SJSA1 (cell line): ENCODE measurements around the gene ADD3. TPM values are rescaled to one million over a fixed set of nuclear protein-coding genes. Genes with fewer than 3 reads are reported as not detected.
A peak's percentile ranks its signal among the peaks of the same experiment; 100 is the strongest.

ENCODE experiments used
- DNase-seq, 2 experiments: peaks; one replicate each; pipeline ENCODE4 v3.0.0-alpha.2; 2015 to 2020; ENCODE audit warnings: low spot score in 2 of 2, low read depth in 1 of 2
- H3K27ac ChIP-seq: fragments of 250-450 bp; sonication (Bioruptor Pico); 2 replicates; pipeline ENCODE4 v1.5.1; 2020; ENCODE audit warnings: mild to moderate bottlenecking, moderate library complexity
- H3K27me3 ChIP-seq: fragments of 250-450 bp; sonication (Bioruptor Pico); replicated peaks from 2 replicates; pipeline ENCODE4 v1.5.1; 2020; ENCODE audit warnings: mild to moderate bottlenecking, moderate library complexity
- H3K36me3 ChIP-seq: fragments of 250-450 bp; sonication (Bioruptor Pico); 2 replicates; pipeline ENCODE4 v1.5.1; 2020; ENCODE audit warnings: mild to moderate bottlenecking
- H3K4me1 ChIP-seq: fragments of 250-450 bp; sonication (Bioruptor Pico); replicated peaks from 2 replicates; pipeline ENCODE4 v1.6.1; 2021; ENCODE audit warnings: mild to moderate bottlenecking
- H3K4me3 ChIP-seq: fragments of 250-450 bp; sonication (Bioruptor Pico); 2 replicates; pipeline ENCODE4 v1.5.1; 2020; ENCODE audit warnings: mild to moderate bottlenecking
- H3K9me3 ChIP-seq: fragments of 250-450 bp; sonication (Bioruptor Pico); replicated peaks from 2 replicates; pipeline ENCODE4 v1.5.1; 2020; ENCODE audit warnings: mild to moderate bottlenecking
- total RNA-seq: library from RNA; depleted of rRNA; stranded (reverse); fragments of >200 nt; shearing (Covaris generic); gene quantifications from 2 replicates; pipeline ENCODE4 v1.2.3, GENCODE V29; 2014

Gene ADD3
- total RNA-seq, 1 experiment from 2014 or later = 303 TPM

- Histone ChIP-seq H3K27ac (peak overlapping the region; percentile 93), H3K36me3 (peaks cover 7% of the 10 kb centered on the region; the same call in 1 of the 2 replicates), H3K27me3 (no peaks in the 10 kb centered on the region), H3K4me3 (peak overlapping the region; percentile 72), H3K4me1 (peaks cover 33% of the 10 kb centered on the region), H3K9me3 (no peaks in the 10 kb centered on the region)
- DNase-seq = peak; percentile 55 to 69
These were observed 2.1 kb upstream of the ADD3 start for GRCh38 chr10:110005719-110006118.

DNA sequence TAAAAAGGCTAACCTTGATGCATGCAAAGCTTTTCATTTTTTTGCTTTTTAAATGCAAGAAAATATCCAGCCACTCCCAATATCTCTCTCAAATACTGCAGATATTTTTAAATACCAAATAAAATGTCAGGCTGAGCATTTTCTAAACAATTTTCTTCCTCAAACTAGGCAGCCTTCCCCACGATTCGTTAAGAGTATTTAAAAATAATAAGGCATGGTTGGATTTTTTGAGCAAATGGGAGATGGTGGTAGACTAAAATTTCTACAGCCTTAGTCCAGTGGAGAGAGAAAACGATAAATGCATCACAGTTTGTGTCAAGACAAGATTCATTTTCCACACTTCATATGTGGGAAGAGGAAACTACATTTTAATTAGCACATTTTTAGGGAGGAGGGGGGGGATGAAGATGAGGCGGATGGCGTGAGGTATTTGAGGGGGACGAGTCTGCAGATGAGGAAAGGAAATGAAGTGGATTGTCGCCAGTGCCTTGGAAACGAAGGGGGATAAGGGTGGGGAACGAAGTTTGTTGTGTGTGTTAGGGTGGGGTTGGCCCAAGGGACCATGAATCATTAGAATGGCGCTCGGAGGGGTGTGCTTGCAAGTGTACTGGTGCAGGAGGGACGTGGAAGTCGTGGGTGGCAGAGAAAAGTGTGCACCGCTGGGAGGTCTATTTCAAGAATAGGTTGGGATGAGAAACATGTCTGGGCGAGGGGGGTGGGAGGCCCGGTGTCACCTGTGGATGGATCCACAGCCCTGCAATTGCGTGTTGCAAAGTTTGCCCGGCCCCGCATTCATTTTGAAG lies 1.2 kb upstream of the ADD3 start:
- Histone ChIP-seq H3K4me1 (peaks cover 33% of the 10 kb centered on the region), H3K27me3 (no peaks in the 10 kb centered on the region), H3K36me3 (peaks cover 7% of the 10 kb centered on the region; the same call in 1 of the 2 replicates), H3K9me3 (no peaks in the 10 kb centered on the region), H3K4me3 (peak overlapping the region; percentile 72), H3K27ac (peak overlapping the region; percentile 93)
- peak; percentile 89 to 97 for DNase-seq

DNA sequence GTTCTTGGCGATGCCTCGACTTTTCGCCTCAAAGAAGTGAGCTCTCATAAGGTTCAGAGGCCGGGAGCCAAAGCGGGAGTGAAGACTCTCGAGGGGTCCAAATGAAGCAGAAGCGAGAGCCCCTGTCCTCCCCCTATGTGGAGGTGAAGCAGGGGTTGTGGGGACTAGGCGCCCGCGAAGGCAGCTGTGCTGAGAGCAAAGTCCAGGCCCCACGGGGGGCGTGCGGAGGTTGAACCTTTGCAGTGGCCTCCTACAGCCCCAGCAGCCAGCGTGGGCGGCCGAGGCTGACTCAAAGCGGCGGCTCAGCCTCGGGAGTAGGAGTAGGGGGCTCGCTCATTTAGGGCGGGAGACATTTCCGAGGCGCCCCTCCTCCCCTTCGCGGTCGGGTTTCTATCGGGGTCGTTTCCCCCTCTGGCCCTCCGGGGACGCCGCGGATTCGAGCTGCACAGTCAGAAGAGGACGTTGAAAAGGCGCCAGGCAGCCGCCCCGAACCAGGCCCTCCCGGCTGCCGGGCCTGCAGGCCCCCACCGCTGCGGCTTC lies 553 bp upstream of the ADD3 start:
- Histone ChIP-seq H3K9me3 (no peaks in the 10 kb centered on the region), H3K27ac (peak overlapping the region; percentile 93), H3K36me3 (peaks cover 7% of the 10 kb centered on the region; the same call in 1 of the 2 replicates), H3K4me1 (peaks cover 33% of the 10 kb centered on the region), H3K4me3 (peak overlapping the region; percentile 72), H3K27me3 (no peaks in the 10 kb centered on the region)
- DNase-seq = peak in 1 of 2 experiments; percentile 94

- H3K4me1 ChIP-seq = peaks cover 33% of the 10 kb centered on the region
- peaks cover 13% of the 10 kb centered on the region; the same call in 1 of the 2 replicates for H3K36me3 ChIP-seq
- peak in 1 of 2 experiments; percentile 33 for DNase-seq
- H3K27ac ChIP-seq = peak overlapping the region; percentile 60
- no peaks in the 10 kb centered on the region for H3K27me3 ChIP-seq
- peak overlapping the region; percentile 72 for H3K4me3 ChIP-seq
- no peaks in the 10 kb centered on the region for H3K9me3 ChIP-seq
These were observed 945 bp downstream of the ADD3 start for GRCh38 chr10:110008518-110009339.

- Histone ChIP-seq H3K27me3 (no peaks in the 10 kb centered on the region), H3K4me3 (no peak overlapping the region), H3K9me3 (no peaks in the 10 kb centered on the region), H3K4me1 (peaks cover 30% of the 10 kb centered on the region), H3K36me3 (peaks cover 13% of the 10 kb centered on the region; the same call in 1 of the 2 replicates), H3K27ac (no peak overlapping the region)
- DNase-seq = no peak
These were observed 2.1 kb downstream of the ADD3 start for GRCh38 chr10:110009736-110010475.

DNA sequence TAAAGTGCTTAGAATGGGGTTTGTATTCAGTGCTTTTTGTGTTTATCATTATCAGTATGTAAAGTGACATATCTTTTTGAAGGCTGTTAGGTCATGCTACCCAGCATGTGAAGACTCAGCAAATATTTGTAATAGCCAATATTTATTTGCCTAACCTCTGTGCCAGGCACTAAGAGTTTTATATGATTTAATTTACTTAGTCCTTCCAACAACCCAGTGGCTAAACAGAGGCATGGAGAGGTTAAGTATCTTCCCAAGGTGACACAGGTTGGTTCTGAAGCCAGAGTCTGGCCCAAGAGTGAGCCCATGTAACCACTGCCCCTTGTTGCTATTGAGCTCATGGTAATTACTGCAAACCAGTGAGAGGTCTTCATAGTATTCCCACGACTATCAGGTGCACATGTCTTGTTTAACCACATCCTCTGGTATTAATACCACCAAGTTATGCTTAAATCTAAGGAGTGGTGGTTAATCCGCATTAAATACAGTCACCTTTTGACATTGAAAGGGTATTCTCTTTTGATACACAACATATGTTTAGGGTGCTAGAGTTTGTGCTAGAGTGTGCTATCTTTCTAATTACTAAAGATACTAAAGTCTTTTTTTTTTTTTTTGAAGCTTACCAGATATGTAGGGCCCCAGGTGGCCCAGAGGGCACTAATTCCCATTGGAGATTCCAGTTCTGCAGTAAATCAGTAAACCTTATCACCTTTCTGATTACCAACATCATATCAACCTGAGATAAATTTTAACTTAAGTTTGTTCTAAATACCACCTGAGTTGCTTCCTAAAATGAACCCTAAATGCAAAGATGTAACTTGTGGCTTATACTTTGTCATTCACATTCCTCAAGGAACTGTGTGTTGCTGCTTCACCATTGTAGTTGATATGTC lies 2.9 kb downstream of the ADD3 start:
- no peak overlapping the region for H3K4me3 ChIP-seq
- H3K27me3 ChIP-seq = no peaks in the 10 kb centered on the region
- no peak for DNase-seq
- no peaks in the 10 kb centered on the region for H3K9me3 ChIP-seq
- H3K36me3 ChIP-seq = peaks cover 15% of the 10 kb centered on the region; the same call in 1 of the 2 replicates
- H3K4me1 ChIP-seq = peaks cover 30% of the 10 kb centered on the region
- H3K27ac ChIP-seq = no peak overlapping the region

DNA sequence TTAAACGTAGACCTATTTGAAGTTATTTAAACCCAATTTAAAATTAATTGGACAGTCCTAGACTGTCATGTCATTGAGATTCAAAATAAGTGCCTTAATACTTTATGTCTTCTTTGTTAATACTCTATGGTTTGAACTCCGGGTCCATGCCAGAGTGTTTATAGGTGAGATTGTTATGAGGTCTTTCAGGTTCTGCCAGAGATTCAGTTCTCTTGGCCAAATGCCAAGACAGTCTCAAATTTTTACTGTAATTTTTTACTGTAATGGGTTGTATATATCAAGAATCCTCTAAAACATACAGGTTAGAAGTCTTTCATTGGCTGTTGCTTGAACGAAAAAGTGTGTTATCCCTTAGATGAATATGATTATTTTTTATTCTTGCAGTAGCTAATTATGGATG lies 3.9 kb downstream of the ADD3 start:
- no peak overlapping the region for H3K4me3 ChIP-seq
- no peaks in the 10 kb centered on the region for H3K9me3 ChIP-seq
- no peak for DNase-seq
- H3K4me1 ChIP-seq = peaks cover 40% of the 10 kb centered on the region
- peaks cover 24% of the 10 kb centered on the region; the same call in 1 of the 2 replicates for H3K36me3 ChIP-seq
- no peak overlapping the region for H3K27ac ChIP-seq
- H3K27me3 ChIP-seq = no peaks in the 10 kb centered on the region

DNA sequence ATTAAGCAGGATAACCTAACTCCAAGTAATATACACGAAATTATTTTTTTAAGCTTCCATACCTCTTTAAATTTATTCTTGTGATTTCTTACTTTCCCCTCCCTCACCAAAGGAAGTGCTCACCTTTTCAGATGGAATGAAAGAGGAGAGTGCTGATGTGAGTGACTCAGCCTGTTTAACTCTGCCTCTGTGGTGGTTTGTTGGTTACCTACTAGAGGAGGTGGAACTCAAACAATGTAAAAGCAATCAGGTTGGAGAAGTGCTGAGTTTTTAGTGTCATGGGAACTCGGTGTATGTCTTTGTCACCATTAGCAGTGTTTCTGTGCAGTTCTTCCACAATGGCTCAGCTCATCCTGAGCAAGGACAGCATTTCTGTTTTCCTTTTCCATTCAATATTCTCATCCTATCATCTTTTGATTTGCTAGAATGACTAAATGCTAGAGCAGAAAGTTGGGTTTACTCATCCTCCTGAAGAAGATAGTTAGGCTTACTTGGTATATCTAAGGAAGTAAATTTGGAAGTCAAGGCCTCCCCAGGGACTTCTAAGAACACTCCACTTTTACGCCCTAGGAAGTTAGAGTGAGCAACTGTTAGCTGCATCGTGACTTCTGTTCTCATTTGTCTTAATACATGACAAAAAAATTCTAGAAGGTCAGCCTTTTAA lies 6.0 kb downstream of the ADD3 start:
- no peaks in the 10 kb centered on the region for H3K9me3 ChIP-seq
- H3K36me3 ChIP-seq = peaks cover 17% of the 10 kb centered on the region; the same call in 1 of the 2 replicates
- H3K27me3 ChIP-seq = no peaks in the 10 kb centered on the region
- no peak overlapping the region for H3K4me3 ChIP-seq
- H3K27ac ChIP-seq = no peak overlapping the region
- DNase-seq = no peak
- peaks cover 48% of the 10 kb centered on the region for H3K4me1 ChIP-seq

- Histone ChIP-seq H3K27me3 (no peaks in the 10 kb centered on the region), H3K4me1 (peaks cover 28% of the 10 kb centered on the region), H3K9me3 (no peaks in the 10 kb centered on the region), H3K36me3 (peaks cover 22% of the 10 kb centered on the region; the same call in 1 of the 2 replicates), H3K4me3 (no peak overlapping the region), H3K27ac (no peak overlapping the region)
- no peak for DNase-seq
These were observed 8.3 kb downstream of the ADD3 start for GRCh38 chr10:110016039-110016438.

- Histone ChIP-seq H3K27ac (no peak overlapping the region), H3K9me3 (no peaks in the 10 kb centered on the region), H3K36me3 (peaks cover 22% of the 10 kb centered on the region; the same call in 1 of the 2 replicates), H3K27me3 (no peaks in the 10 kb centered on the region), H3K4me1 (peaks cover 28% of the 10 kb centered on the region), H3K4me3 (no peak overlapping the region)
- no peak for DNase-seq
These were observed 9.3 kb downstream of the ADD3 start for GRCh38 chr10:110017052-110017451.

DNA sequence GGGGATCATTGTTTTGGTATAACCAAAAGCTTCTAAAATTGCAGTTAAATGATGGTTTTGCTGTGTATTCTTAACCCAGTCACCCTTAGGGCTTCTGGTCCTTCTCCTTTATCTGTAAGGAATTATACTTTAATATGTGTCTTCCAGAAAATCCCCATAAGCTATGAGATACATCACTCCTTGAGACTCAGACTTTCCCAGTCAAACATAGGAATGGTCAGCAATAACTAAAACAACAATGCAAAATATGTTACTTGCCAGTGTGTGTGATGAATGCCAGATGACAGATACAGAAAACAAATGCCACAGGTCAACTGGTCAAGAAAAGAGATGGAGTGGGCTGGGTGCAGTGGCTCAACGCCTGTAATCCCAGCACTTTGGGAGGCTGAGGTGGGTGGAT lies 10.1 kb downstream of the ADD3 start:
- H3K36me3 ChIP-seq = peaks cover 23% of the 10 kb centered on the region; the same call in 1 of the 2 replicates
- DNase-seq = no peak

DNA sequence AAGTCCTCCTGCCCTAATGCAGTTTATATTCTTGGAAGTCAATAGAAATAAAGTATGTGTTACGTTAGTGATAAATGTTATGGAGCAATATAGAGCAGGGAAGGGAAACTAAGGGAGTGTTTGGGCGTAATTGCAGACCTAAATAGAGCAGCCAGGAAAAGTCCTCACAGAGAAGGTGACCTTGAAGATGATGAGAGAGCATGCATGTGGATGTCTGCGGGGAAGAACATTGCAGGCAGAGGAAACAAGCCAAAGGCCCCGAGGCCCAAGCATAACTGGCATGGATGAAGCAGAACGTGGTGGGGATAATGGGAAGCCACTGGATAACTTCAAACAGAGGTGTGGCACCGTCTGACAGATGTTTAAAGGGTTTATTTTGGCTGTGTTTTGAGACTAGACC lies 12.5 kb downstream of the ADD3 start:
- Histone ChIP-seq H3K9me3 (no peaks in the 10 kb centered on the region), H3K27ac (no peak overlapping the region), H3K36me3 (peaks cover 18% of the 10 kb centered on the region; the same call in 1 of the 2 replicates), H3K4me3 (no peak overlapping the region), H3K27me3 (no peaks in the 10 kb centered on the region), H3K4me1 (peaks cover 24% of the 10 kb centered on the region)
- no peak for DNase-seq

More for the DNA sequence above, 10.1 kb downstream of the ADD3 start:
- Histone ChIP-seq H3K27me3 (no peaks in the 10 kb centered on the region), H3K4me3 (no peak overlapping the region), H3K4me1 (peaks cover 28% of the 10 kb centered on the region), H3K27ac (no peak overlapping the region), H3K9me3 (no peaks in the 10 kb centered on the region)
